ENCODE measurements around the gene ATP12A.

DNA sequence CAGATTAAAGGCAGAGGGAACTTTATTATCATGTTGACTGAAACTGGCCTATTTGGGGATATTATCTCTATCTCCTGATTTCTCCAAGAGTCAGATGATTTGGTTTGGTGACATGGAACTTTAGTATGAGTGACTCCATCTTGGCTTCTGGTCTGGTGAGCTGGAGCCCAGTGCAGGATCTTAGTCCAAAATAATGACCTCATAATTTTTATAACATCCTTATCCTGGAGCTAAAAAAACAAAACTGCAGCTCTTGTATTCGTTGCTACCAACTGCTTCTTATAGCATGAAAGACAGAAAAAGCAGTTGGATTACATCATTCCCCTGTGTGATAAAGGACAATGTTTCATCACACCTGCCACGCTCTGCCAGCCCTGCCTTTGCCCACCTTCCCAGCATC lies 44.5 kb downstream of the ATP12A start:
- TF ChIP-seq POLR2A (IDR thresholded peaks at IDR 0.05; ENCODE audit: low read length) = no peak
- TF ChIP-seq GATA1 (IDR thresholded peaks at IDR 0.05; ENCODE audit: low read depth, low read length) = no peak
